Measurements from ENCODE around the gene STK16. TPM values are rescaled to one million over a fixed set of nuclear protein-coding genes. Genes with fewer than 3 reads are reported as not detected.

The STK16 gene
- 28.7 to 32.1 TPM (median 29.8 TPM) in 5 replicates for total RNA-seq (2022; extraction: Qiagen RNA extraction)

GRCh38 chr2:219245148-219245898, at the start of gene STK16, which contains the start of gene GLB1L:
Gene STK16 (plus strand): TSS chr2:219245479. CDS start chr2:219246000, 521 bp downstream.
Gene GLB1L (minus strand): TSS chr2:219245444. CDS start chr2:219243573, 1,871 bp downstream.

GRCh38 chr2:219206328-219207133, 38.7 kb upstream of the STK16 start, which contains the start of gene ZFAND2B:
Gene ZFAND2B (plus strand): TSS chr2:219206782. CDS start chr2:219206988, 206 bp downstream.

GRCh38 chr2:219218732-219219701, 26.3 kb upstream of the STK16 start, which contains the start of gene ABCB6:
Gene ABCB6 (minus strand): TSS chr2:219218958. CDS start chr2:219218673, 285 bp downstream.

GRCh38 chr2:219229305-219230058, 15.8 kb upstream of the STK16 start, which contains the start of the genes ANKZF1 and ATG9A:
Gene ANKZF1 (plus strand): TSS chr2:219229806. CDS start chr2:219230258, 452 bp downstream.
Gene ATG9A (minus strand): TSS chr2:219229636. CDS start chr2:219228024, 1,612 bp downstream.

GRCh38 chr2:219252900-219253752, 7.8 kb downstream of the STK16 start, which contains the start of gene TUBA4B:
Gene TUBA4B (plus strand): TSS chr2:219253243. CDS start chr2:219253408, 165 bp downstream.

GRCh38 chr2:219253753-219254589, 8.7 kb downstream of the STK16 start, which contains the start of gene TUBA4A:
Gene TUBA4A (minus strand): TSS chr2:219253918. CDS start chr2:219253858, 60 bp downstream.

GRCh38 chr2:219279151-219279915, 34.1 kb downstream of the STK16 start, which contains the start of gene DNAJB2:
Gene DNAJB2 (plus strand): TSS chr2:219279366. CDS start chr2:219279834, 468 bp downstream.

Other genes with a start within 250 kb of the STK16 start
- 0.12 to 0.48 TPM (median 0.29 TPM) in 5 replicates for gene CFAP65, start 204.0 kb upstream of the STK16 start, total RNA-seq (2022; extraction: Qiagen RNA extraction)
- 0.30 to 0.89 TPM (median 0.53 TPM) in 5 replicates for gene IHH, start 184.6 kb upstream of the STK16 start, total RNA-seq (2022; extraction: Qiagen RNA extraction)
- gene NHEJ1, start 84.7 kb upstream of the STK16 start, total RNA-seq (2022; extraction: Qiagen RNA extraction) = 15.0 to 17.9 TPM (median 17.1 TPM) in 5 replicates
- gene SLC23A3, start 75.5 kb upstream of the STK16 start, total RNA-seq (2022; extraction: Qiagen RNA extraction) = 0.59 to 1.1 TPM (median 0.86 TPM) in 5 replicates
- 37.5 to 49.4 TPM (median 49.0 TPM) in 5 replicates for gene CNPPD1, start 68.6 kb upstream of the STK16 start, total RNA-seq (2022; extraction: Qiagen RNA extraction)
- gene RETREG2, start 67.2 kb upstream of the STK16 start, total RNA-seq (2022; extraction: Qiagen RNA extraction) = 58.9 to 86.5 TPM (median 84.0 TPM) in 5 replicates
- 17.4 to 22.2 TPM (median 21.2 TPM) in 5 replicates for gene ZFAND2B, start 38.7 kb upstream of the STK16 start, total RNA-seq (2022; extraction: Qiagen RNA extraction)
- gene ABCB6, start 26.5 kb upstream of the STK16 start, total RNA-seq (2022; extraction: Qiagen RNA extraction) = 20.0 to 39.6 TPM (median 30.0 TPM) in 5 replicates
- gene ATG9A, start 15.8 kb upstream of the STK16 start, total RNA-seq (2022; extraction: Qiagen RNA extraction) = 38.4 to 49.5 TPM (median 43.9 TPM) in 5 replicates
- gene ANKZF1, start 15.7 kb upstream of the STK16 start, total RNA-seq (2022; extraction: Qiagen RNA extraction) = 13.6 to 19.8 TPM (median 16.9 TPM) in 5 replicates
- 5.3 to 7.4 TPM (median 5.5 TPM) in 5 replicates for gene GLB1L, start within 50 bp of the STK16 start, total RNA-seq (2022; extraction: Qiagen RNA extraction)
- 0.13 to 0.28 TPM (median 0.18 TPM) in 4 of 5 replicates, not detected in the other for gene TUBA4B, start 7.8 kb downstream of the STK16 start, total RNA-seq (2022; extraction: Qiagen RNA extraction)
- 250 to 402 TPM (median 282 TPM) in 5 replicates for gene TUBA4A, start 8.4 kb downstream of the STK16 start, total RNA-seq (2022; extraction: Qiagen RNA extraction)
- 32.8 to 43.6 TPM (median 40.5 TPM) in 5 replicates for gene DNAJB2, start 33.9 kb downstream of the STK16 start, total RNA-seq (2022; extraction: Qiagen RNA extraction)
- gene PTPRN, start 63.9 kb downstream of the STK16 start, total RNA-seq (2022; extraction: Qiagen RNA extraction) = 1.1 to 1.8 TPM (median 1.3 TPM) in 5 replicates
- not detected in 5 replicates for gene RESP18, start 87.3 kb downstream of the STK16 start, total RNA-seq (2022; extraction: Qiagen RNA extraction)
- gene DNPEP, start 142.4 kb downstream of the STK16 start, total RNA-seq (2022; extraction: Qiagen RNA extraction) = 60.0 to 70.4 TPM (median 63.8 TPM) in 5 replicates
- gene DES, start 172.9 kb downstream of the STK16 start, total RNA-seq (2022; extraction: Qiagen RNA extraction) = 0.07 to 0.39 TPM (median 0.24 TPM) in 5 replicates
- gene SPEG, start 189.4 kb downstream of the STK16 start, total RNA-seq (2022; extraction: Qiagen RNA extraction) = 6.6 to 11.2 TPM (median 7.6 TPM) in 5 replicates